ENCODE measurements around the gene CACNA1H. TPM values are rescaled to one million over a fixed set of nuclear protein-coding genes. Genes with fewer than 3 reads are reported as not detected.

The CACNA1H gene
- total RNA-seq, 1 experiment from 2014 or later: 24.3 TPM

DNA sequence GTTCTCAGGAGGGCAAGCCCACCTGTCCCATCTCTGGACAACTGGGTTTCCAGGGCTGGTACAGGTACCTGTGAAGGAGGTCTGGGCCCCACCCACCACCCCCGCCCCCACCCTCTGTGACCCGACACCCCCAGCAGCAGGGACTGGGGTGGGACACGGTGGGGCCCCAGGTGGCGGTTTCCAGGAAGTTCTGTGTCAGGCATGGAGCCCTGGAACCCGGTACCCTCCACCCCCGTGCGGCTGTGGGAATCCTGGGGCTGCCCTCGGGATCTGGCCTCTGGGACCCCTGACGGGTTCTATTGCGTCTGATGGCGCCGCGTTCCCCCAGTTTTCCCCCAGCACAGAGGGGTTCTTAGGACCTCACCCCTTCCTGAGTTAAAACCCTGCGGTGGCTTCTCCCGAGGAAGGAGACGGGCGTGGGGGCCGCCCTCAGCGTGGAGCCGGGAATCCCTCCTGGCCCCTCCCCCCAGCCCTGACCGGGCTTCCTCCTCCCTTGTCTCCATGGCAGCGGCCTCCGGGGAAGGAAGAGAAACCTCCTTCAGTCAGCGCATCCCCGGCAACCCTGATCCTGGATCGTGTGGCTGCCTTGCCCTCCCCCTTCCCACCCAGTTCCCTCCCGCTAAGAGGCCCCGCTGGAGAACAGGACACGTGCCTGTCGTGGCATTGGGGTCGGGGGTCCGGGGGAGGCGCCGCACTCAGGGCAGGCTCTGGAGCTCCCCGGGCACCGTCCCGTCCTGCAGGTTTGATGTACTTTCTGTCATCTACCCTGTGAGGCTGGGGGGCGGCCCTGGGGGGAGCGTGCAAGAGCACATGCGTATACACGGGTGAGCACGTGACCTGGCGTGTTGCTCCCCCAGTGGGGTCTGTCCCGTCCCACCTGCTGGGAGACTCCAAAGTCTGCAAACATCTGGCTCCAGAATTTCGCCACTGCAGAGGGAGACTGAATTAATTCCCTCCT is 30.3 kb downstream of the CACNA1H start:
- ChIA-PET CTCF (no interaction called here), RAD21 (ENCODE audit: low non-redundant PET in 1 of 2, low total read pairs in 2 of 2, uncharacterized antibody in 2 of 2, unreplicated experiment in 2 of 2) (no interaction called here), POLR2A (no interaction called here)
- BruUV-seq (replicated peaks): no TSS peak
- intact Hi-C loops (cut with micrococcal nuclease): no loop called here
- H3K36me3 ChIP-seq (ENCODE audit: control insufficient read depth in 1 of 2, insufficient read depth in 2 of 2, low read length in 2 of 2): no peaks in the 10 kb centered on the region
- H3K9ac ChIP-seq (ENCODE audit: low read length): peak overlapping the region; percentile 53
- no peak overlapping the region; the same call in 1 of the 2 replicates for H3K27ac ChIP-seq (ENCODE audit: low read depth, low read length)
- no peaks in the 10 kb centered on the region for H3K27me3 ChIP-seq (ENCODE audit: insufficient read depth, low read length)
- H3K4me3 ChIP-seq (replicated peaks in 1 of 2; ENCODE audit: low read depth in 1 of 2, low read length in 2 of 2): no peak overlapping the region
- no peaks in the 10 kb centered on the region for H4K20me1 ChIP-seq (ENCODE audit: insufficient read depth)
- no peaks in the 10 kb centered on the region for H3K9me2 ChIP-seq (ENCODE audit: insufficient read depth)
- H3K4me1 ChIP-seq (ENCODE audit: control insufficient read depth in 1 of 2, insufficient read depth in 2 of 2, low read length in 2 of 2): peaks cover 24 to 42% of the 10 kb centered on the region in 2 experiments
- ATAC-seq (no peak), DNase-seq (ENCODE audit: low read depth, low spot score) (no peak)
- H3K4me2 ChIP-seq (ENCODE audit: low read length): peak overlapping the region; percentile 79
- H3K79me2 ChIP-seq (ENCODE audit: insufficient read depth, low read length): no peaks in the 10 kb centered on the region; the same call in 1 of the 2 replicates
- no peak for TF ChIP-seq CEBPB (IDR thresholded peaks at IDR 0.05; ENCODE audit: low read depth)
- TF ChIP-seq ELF1 (IDR thresholded peaks at IDR 0.05; ENCODE audit: borderline replicate concordance, low read depth): no peak
- TF ChIP-seq, protein P1, sequence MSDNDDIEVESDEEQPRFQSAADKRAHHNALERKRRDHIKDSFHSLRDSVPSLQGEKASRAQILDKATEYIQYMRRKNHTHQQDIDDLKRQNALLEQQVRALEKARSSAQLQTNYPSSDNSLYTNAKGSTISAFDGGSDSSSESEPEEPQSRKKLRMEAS (IDR thresholded peaks at IDR 0.05): no peak
- TF ChIP-seq SIN3A (IDR thresholded peaks at IDR 0.05; ENCODE audit: low read depth): no peak
- TF ChIP-seq ZNF274 (IDR thresholded peaks at IDR 0.05; ENCODE audit: low read depth, low read length): no peak
- TF ChIP-seq SRF (IDR thresholded peaks at IDR 0.05; ENCODE audit: low read depth): no peak
- TF ChIP-seq POLR2AphosphoS5 (IDR thresholded peaks at IDR 0.05; ENCODE audit: low read depth, low read length): no peak
- no peak for TF ChIP-seq EZH2 (IDR thresholded peaks at IDR 0.05)
- H2AFZ ChIP-seq (ENCODE audit: low read depth, low read length, poor library complexity, severe bottlenecking): no peak overlapping the region
- no peaks in the 10 kb centered on the region for H3K9me3 ChIP-seq (ENCODE audit: control insufficient read depth in 1 of 2, insufficient read depth in 1 of 2, low read depth in 1 of 2, low read length in 2 of 2)
